ENCODE measurements around the gene CEACAM18.

The CEACAM18 gene

DNA sequence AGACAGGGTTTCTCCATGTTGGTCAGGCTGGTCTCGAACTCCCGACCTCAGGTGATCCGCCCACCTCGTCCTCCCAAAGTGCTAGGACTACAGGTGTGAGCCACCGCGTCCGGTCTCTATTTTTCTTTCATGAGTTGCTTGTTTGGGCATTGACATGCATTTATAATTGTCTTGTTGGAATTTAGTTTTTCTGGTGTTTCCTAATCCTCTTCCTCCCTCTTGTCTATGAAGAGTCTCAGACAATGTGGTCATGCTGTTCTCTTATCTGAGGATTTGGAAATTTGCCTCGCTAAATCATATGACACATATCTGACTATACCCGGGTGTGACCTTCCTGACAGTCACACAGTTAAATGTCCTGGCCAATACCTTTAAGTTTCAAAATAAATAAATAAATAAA, 7.4 kb upstream of the CEACAM18 start:
- no peak for DNase-seq (ENCODE audit: low read depth, low spot score)
- Histone ChIP-seq H3K9me3 (ENCODE audit: insufficient read depth, low read length) (no peaks in the 10 kb centered on the region), H3K36me3 (ENCODE audit: insufficient read depth, insufficient read length, low read length) (no peaks in the 10 kb centered on the region), H3K27me3 (ENCODE audit: insufficient read depth, insufficient read length) (peaks cover 16% of the 10 kb centered on the region), H3K4me3 (ENCODE audit: insufficient read length, low read depth) (no peak overlapping the region), H3K9ac (ENCODE audit: insufficient read length, low read depth) (no peak overlapping the region), H3K4me1 (ENCODE audit: insufficient read depth, insufficient read length) (no peaks in the 10 kb centered on the region)
- TF ChIP-seq ZNF274 (IDR thresholded peaks at IDR 0.05; ENCODE audit: low read depth, low read length), result no peak
- no peak for TF ChIP-seq YY1 (IDR thresholded peaks at IDR 0.05; ENCODE audit: insufficient read depth, insufficient read length)
- no peak for TF ChIP-seq SUZ12 (IDR thresholded peaks at IDR 0.05; ENCODE audit: extremely low read depth, insufficient read depth, insufficient read length)

GRCh38 chr19:51471527-51471926, 6.8 kb upstream of the CEACAM18 start:
- H3K36me3 ChIP-seq (ENCODE audit: insufficient read depth, insufficient read length, low read length), result no peaks in the 10 kb centered on the region
- no peaks in the 10 kb centered on the region for H3K4me1 ChIP-seq (ENCODE audit: insufficient read depth, insufficient read length)
- no peak overlapping the region for H3K9ac ChIP-seq (ENCODE audit: insufficient read length, low read depth)
- no peaks in the 10 kb centered on the region for H3K9me3 ChIP-seq (ENCODE audit: insufficient read depth, low read length)
- H3K4me3 ChIP-seq (ENCODE audit: insufficient read length, low read depth), result no peak overlapping the region
- H3K27me3 ChIP-seq (ENCODE audit: insufficient read depth, insufficient read length), result peaks cover 11% of the 10 kb centered on the region
- no peak for TF ChIP-seq SUZ12 (IDR thresholded peaks at IDR 0.05; ENCODE audit: extremely low read depth, insufficient read depth, insufficient read length)
- no peak for TF ChIP-seq ZNF274 (IDR thresholded peaks at IDR 0.05; ENCODE audit: low read depth, low read length)
- TF ChIP-seq YY1 (IDR thresholded peaks at IDR 0.05; ENCODE audit: insufficient read depth, insufficient read length), result no peak
- no peak for DNase-seq (ENCODE audit: low read depth, low spot score)

- Histone ChIP-seq H3K9ac (ENCODE audit: insufficient read length, low read depth) (no peak overlapping the region), H3K9me3 (ENCODE audit: insufficient read depth, low read length) (no peaks in the 10 kb centered on the region), H3K4me1 (ENCODE audit: insufficient read depth, insufficient read length) (no peaks in the 10 kb centered on the region), H3K27me3 (ENCODE audit: insufficient read depth, insufficient read length) (peaks cover 5% of the 10 kb centered on the region), H3K36me3 (ENCODE audit: insufficient read depth, insufficient read length, low read length) (no peaks in the 10 kb centered on the region), H3K4me3 (ENCODE audit: insufficient read length, low read depth) (no peak overlapping the region)
- TF ChIP-seq YY1 (IDR thresholded peaks at IDR 0.05; ENCODE audit: insufficient read depth, insufficient read length) (no peak), ZNF274 (IDR thresholded peaks at IDR 0.05; ENCODE audit: low read depth, low read length) (no peak), SUZ12 (IDR thresholded peaks at IDR 0.05; ENCODE audit: extremely low read depth, insufficient read depth, insufficient read length) (no peak)
- no peak for DNase-seq (ENCODE audit: low read depth, low spot score)
Observed at GRCh38 chr19:51472607-51473006, 5.7 kb upstream of the CEACAM18 start.

DNA sequence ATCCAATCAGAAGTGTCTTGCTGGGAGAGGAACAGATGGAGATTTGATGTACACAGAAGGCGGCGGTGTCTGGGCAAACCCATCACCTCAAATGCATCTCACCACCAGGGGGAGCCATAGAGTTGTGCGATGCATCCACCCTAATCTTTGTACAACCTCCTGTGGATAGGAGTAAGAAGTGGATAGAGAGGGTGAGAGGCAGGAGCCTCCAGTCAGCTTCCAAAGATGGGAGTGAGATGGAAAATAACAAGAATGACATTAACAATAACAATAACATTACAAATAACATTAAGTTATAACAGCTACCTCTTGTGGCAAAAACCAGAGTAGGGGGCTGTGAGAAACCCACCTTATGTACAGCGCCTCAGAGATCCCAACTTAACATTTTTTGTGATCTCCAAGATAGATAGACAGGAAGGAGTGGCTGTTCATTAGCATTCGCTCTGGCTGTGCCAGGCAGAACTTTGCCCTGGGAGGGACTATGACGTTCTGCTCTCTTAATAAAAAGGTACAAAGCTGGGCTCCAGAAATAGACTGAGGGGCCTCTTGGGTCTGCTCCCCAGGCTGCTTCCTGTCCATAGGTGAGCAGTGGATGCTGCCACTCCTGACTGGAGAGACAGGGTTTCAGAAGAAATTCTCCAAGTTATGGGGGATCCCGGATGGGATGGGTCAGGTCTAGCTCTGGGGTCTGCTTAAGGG, 5.2 kb upstream of the CEACAM18 start:
- TF ChIP-seq SUZ12 (IDR thresholded peaks at IDR 0.05; ENCODE audit: extremely low read depth, insufficient read depth, insufficient read length), result no peak
- TF ChIP-seq YY1 (IDR thresholded peaks at IDR 0.05; ENCODE audit: insufficient read depth, insufficient read length), result no peak
- no peaks in the 10 kb centered on the region for H3K4me1 ChIP-seq (ENCODE audit: insufficient read depth, insufficient read length)
- peaks cover 2% of the 10 kb centered on the region for H3K27me3 ChIP-seq (ENCODE audit: insufficient read depth, insufficient read length)
- no peak overlapping the region for H3K4me3 ChIP-seq (ENCODE audit: insufficient read length, low read depth)
- DNase-seq (ENCODE audit: low read depth, low spot score), result peak; percentile 35
- no peaks in the 10 kb centered on the region for H3K36me3 ChIP-seq (ENCODE audit: insufficient read depth, insufficient read length, low read length)
- H3K9me3 ChIP-seq (ENCODE audit: insufficient read depth, low read length), result no peaks in the 10 kb centered on the region
- H3K9ac ChIP-seq (ENCODE audit: insufficient read length, low read depth), result no peak overlapping the region

GRCh38 chr19:51476164-51476563, 2.2 kb upstream of the CEACAM18 start:
- H3K27me3 ChIP-seq (ENCODE audit: insufficient read depth, insufficient read length), result peaks cover 17% of the 10 kb centered on the region
- no peaks in the 10 kb centered on the region for H3K36me3 ChIP-seq (ENCODE audit: insufficient read depth, insufficient read length, low read length)
- DNase-seq (ENCODE audit: low read depth, low spot score), result no peak
- H3K9ac ChIP-seq (ENCODE audit: insufficient read length, low read depth), result no peak overlapping the region
- H3K4me1 ChIP-seq (ENCODE audit: insufficient read depth, insufficient read length), result no peaks in the 10 kb centered on the region
- TF ChIP-seq YY1 (IDR thresholded peaks at IDR 0.05; ENCODE audit: insufficient read depth, insufficient read length) (no peak), ZNF274 (IDR thresholded peaks at IDR 0.05; ENCODE audit: low read depth, low read length) (no peak)
- no peaks in the 10 kb centered on the region for H3K9me3 ChIP-seq (ENCODE audit: insufficient read depth, low read length)
- no peak overlapping the region for H3K4me3 ChIP-seq (ENCODE audit: insufficient read length, low read depth)

DNA sequence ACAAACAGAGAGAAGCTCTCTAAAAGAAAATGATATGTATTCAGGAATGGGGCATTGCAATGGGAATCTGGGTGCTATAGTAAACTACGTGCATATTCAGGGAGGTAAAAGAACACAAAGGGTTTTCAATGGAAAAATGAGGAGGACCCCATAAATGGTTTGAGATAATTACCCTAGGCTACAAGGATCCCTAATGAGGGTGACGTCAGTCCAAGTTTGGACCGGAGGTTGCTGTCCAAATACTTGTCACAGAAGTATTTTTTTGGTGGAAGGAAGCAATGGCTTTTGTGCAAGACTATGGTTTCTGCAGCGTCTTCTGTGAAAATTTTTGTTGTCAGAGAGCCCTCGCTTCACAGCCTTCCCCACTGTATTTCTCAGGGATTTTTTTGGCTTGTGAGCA, 995 bp upstream of the CEACAM18 start:
- H3K9me3 ChIP-seq (ENCODE audit: insufficient read depth, low read length), result no peaks in the 10 kb centered on the region
- H3K4me3 ChIP-seq (ENCODE audit: insufficient read length, low read depth), result no peak overlapping the region
- TF ChIP-seq YY1 (IDR thresholded peaks at IDR 0.05; ENCODE audit: insufficient read depth, insufficient read length) (no peak), ZNF274 (IDR thresholded peaks at IDR 0.05; ENCODE audit: low read depth, low read length) (no peak), SUZ12 (IDR thresholded peaks at IDR 0.05; ENCODE audit: extremely low read depth, insufficient read depth, insufficient read length) (no peak)
- DNase-seq (ENCODE audit: low read depth, low spot score), result no peak
- H3K9ac ChIP-seq (ENCODE audit: insufficient read length, low read depth), result no peak overlapping the region
- H3K36me3 ChIP-seq (ENCODE audit: insufficient read depth, insufficient read length, low read length), result no peaks in the 10 kb centered on the region
- H3K27me3 ChIP-seq (ENCODE audit: insufficient read depth, insufficient read length), result peaks cover 22% of the 10 kb centered on the region
- H3K4me1 ChIP-seq (ENCODE audit: insufficient read depth, insufficient read length), result no peaks in the 10 kb centered on the region

DNA sequence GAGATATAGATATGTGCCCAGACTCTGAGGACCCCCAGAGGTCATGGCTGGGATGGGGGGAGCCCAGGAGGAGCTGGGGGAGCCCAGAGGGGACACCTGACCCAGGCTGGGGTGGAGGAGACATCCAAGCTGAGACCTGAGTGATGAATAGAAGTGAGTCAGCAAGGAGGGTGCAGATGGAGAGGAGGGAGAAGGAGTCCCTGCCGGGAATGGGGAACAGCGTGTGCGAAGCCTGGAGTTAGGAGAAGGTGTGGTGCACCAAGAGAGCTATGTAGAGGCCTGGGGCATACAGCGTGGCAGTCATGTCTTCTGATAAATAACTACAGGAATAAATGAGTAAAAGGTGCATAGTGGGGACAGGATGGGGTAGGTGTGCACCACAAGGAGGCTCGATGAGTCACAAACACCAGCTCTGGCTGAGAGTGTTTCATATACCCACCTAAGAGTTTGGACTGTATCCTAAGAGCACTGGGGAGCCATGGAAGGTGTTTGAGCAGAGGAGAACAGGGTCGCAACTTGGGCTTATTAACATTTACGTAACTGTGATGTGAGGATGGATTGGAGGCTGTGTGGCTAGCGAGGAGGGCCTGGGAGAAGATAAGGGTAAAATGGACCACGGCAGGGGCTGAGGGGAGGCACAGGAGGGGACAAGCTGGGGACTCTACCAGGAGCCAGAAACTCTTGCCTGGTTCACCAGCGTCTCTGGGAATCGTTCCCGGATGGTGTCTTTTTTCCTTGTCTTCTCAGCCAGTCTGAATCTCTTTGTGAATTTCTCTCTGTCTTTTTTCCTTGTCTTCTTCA, 1.4 kb downstream of the CEACAM18 start:
- TF ChIP-seq YY1 (IDR thresholded peaks at IDR 0.05; ENCODE audit: insufficient read depth, insufficient read length) (no peak), ZNF274 (IDR thresholded peaks at IDR 0.05; ENCODE audit: low read depth, low read length) (no peak), SUZ12 (IDR thresholded peaks at IDR 0.05; ENCODE audit: extremely low read depth, insufficient read depth, insufficient read length) (no peak)
- no peaks in the 10 kb centered on the region for H3K4me1 ChIP-seq (ENCODE audit: insufficient read depth, insufficient read length)

More for the DNA sequence above, 1.4 kb downstream of the CEACAM18 start:
- Histone ChIP-seq H3K36me3 (ENCODE audit: insufficient read depth, insufficient read length, low read length) (no peaks in the 10 kb centered on the region), H3K27me3 (ENCODE audit: insufficient read depth, insufficient read length) (peaks cover 45% of the 10 kb centered on the region), H3K9me3 (ENCODE audit: insufficient read depth, low read length) (no peaks in the 10 kb centered on the region), H3K4me3 (ENCODE audit: insufficient read length, low read depth) (no peak overlapping the region), H3K9ac (ENCODE audit: insufficient read length, low read depth) (no peak overlapping the region)
- DNase-seq (ENCODE audit: low read depth, low spot score), result no peak
